Stimulated activated CD8-positive, alpha-beta memory T cell treated with anti-CD3 and anti-CD28 coated beads, Interleukin-12 subunit alpha, Interleukin-12 subunit beta, amount 100 ng/mL, for 24 hours (primary cell): ENCODE measurements around the gene PTPRG.
"Not testable (repeated sequence)": the region's sequence is repeated elsewhere in the genome, so short reads cannot be mapped to it uniquely, and the experiment has no call there.

Source experiments
- DNase-seq: peaks from one replicate; pipeline ENCODE4 v3.0.0-alpha.2; 2020; ENCODE audit errors: extremely low read depth

The PTPRG gene

DNA sequence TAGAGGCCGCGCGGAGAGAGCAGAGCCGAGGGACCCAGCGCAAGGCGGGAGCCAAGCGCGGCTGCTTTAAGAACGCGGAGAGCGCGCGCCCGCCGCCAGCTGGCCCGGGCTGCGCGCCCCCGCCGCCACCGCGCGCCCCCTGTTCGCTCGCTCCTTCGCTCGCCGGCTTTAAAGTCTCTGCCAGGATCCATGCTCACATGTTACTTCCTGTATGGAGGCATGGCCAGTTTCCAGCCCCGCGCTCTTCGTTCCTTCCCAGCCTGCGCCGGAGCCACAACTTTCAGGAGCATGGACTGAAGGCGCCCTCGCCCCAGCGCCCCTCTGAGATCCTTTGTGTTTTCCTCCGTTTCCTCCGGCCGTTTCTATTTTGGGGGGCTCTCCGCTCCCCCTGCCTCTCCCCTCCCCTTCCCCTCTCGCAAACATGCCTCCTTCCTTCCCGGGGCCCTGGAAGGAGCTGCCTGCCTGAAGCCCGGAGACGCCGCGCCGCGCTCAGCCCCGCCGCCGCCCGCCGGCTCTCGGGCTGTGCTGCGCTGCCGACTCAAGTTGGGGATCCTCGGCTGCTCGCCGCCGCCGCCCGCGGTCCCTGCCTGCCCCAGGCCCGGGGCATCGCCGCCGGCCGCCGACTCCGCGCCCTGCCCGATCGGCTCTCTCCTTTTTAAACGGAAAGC is at the start of gene PTPRG:
TSS of gene PTPRG (plus strand) at position 198 of the 668 bp plus-strand sequence. CDS start 717 bp downstream, outside the sequence.
- DNase-seq = no peak

DNA sequence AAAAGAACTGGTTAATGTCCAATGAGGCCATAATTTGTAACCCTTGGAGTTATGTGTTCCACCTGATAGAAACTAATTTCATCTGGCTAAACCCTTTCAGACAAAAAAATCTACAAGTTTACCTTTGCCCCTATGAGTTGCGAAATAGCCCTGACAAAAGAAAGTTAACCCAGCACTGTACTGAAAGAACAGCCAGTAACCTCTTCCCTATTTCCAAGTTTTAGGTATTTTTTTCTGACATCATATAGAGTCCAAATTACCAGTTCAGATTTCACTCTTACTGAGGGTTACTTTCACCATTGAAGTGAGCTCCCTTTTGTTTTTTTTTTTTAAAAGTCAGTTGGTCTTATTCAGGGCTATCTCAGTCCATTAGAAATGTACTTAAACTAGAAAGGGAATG is 42.8 kb upstream of the PTPRG start:
- DNase-seq = no peak

DNA sequence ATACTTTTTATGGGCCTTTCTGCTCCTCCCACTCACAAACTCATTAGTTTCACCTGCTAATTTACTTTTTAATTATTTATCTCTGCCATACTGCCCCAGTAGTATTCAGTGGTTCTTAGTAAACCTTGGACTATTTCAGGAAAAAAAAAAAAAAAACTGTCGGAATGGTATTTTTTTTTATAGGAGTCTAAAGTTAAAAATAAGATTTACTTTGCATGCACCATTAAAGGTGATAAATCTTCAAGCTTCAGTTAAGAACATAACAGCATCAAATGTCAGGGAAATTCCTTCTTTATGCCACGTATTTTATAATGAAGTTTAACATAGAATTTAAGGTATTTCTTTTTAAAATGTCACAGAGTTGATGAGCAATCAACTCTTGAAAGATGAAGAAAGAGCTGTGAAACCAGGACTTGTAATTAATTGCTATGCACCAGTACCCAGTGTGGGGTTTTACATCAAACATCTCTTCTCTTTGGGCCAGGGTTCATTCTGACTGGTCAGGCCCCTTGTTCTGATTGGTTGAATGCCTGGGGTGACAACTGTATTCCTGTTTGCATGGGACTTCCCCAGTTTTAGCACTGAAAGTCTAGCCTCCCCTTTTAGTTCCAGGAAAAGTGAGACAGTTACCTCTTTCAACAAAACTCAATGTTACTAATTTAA is 40.3 kb upstream of the PTPRG start:
- no peak for DNase-seq

DNA sequence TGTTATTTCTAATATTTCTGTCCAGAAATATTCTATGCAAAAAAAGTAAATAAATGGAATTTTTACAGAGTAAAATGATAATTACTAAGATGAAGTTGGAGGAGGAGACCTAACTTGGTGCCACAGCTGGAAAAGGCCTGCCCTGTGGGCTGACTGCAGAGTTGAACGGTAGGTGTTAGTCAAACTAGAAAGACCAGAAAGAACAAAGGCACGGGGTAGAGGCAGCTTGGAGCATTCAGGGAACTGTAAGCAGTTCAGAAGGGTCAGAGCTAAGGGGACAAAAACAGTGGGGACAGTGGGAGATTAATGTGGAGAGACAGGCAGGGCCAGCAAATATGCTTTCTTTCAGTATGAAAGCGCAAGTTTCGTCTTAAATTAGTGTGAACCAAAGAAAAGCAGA is 39.3 kb upstream of the PTPRG start:
- no peak for DNase-seq

DNA sequence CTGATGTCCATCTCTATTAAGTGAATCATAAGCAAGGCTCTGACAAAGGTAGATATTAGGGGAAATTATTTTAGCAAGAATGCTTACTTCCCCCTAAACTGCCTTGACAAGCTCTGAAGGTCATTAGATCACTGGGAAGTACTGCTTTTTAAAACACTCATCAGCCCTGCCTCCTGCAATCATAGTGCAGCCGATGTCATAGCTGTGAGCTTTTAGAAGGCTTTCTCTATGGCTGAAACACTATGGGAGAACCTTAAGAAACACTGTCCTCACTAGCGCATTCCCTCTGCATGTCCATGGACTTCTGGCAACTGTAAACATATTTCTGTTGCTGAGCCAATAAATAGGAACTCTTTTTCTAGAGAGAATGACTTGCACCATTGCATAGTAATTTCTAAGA is 38.7 kb upstream of the PTPRG start:
- DNase-seq = no peak

DNA sequence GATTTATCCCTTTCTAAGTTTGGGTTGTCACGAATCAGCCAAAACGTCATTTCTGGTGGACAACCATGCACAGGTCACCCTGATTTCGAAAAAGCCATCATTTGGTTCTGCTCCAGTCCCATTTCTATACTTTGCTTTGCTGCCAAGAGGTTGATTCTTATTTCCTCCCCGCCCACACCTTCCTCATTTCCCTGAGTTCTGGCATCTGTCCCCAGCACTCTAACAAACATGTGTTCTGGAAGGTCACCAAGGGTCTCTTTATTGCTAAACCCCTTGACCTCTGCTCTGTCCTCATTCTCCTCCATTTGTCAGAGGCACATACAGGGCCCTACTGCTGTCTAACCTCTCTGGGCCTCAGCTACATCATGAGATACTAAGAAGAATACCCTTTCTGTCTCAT is 36.4 kb upstream of the PTPRG start:
- DNase-seq = no peak

DNA sequence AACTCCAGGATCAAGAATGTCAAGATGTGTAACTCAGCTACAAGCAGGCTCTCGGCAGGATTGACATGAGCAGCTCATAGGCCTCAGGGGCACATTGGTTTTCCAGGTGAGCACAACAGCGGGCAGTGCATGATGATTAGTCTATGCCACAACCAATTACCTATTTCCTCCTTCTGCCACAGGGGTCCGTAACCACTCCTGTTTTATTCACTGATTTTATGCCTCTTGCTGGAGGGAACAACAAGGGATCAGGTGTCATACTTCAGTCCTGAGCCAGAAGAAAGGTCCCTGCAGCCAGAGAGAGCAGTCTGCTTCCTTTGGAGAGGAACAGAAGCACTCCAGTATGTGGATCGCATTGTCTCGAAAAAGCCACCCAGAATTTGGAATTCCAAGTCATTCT is 35.1 kb upstream of the PTPRG start:
- no peak for DNase-seq

DNA sequence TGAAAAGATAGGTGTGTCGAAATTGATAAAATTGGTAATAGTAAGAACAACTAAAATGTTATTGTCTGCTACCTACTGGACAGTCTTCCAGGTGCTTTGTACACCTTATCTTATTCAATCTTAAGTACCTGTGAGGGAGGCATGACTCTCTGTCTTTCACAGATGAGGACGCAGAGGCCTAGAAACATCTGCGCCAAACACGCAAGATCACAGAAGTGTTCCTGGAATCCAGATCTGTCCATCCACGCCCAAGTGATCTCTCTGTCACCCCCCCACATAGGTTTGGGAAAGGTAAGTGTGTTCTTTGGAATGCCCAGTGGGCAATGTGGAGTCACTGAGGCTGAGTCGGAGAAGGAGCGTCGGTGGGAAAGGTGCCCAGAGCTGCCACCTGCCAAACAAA is 34.4 kb upstream of the PTPRG start:
- no peak for DNase-seq

DNA sequence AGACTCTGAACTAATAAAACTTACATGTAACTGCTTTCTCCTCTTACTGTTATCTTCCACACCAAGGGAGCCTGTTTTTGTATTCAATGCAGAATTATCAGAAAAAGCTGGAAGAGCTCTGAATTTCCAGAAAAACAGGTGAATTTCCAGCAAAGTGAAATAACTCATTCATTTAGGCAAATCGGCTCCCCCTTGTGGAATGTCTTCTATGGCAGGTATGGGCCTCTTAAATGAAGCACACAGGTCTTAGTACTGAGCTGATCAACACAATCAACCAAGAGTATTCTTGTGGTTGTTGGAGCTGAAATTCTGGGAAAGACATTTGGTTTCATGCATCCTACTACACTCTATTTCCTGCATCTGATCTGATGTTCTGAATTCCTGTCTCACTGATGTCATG is 31.0 kb upstream of the PTPRG start:
- DNase-seq = no peak

DNA sequence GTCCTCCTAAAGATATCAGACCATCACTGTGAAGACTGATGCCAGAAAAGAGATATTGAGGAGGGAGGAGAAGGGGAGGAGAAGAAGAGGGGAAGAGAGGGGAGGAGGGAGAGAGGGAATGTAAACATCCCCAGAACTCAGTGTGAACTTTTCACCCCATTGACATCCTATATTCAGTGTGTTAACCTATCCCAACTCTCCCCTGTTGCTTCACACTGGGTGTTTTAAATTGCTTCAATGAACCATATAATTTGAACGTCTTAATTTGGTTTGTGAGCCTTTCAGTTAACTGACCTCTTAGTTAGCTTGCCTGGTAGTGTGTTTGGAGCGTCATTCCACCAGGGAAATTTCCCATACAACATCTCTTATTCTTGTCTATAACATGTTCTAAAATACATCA is 29.8 kb upstream of the PTPRG start:
- DNase-seq = no peak

DNA sequence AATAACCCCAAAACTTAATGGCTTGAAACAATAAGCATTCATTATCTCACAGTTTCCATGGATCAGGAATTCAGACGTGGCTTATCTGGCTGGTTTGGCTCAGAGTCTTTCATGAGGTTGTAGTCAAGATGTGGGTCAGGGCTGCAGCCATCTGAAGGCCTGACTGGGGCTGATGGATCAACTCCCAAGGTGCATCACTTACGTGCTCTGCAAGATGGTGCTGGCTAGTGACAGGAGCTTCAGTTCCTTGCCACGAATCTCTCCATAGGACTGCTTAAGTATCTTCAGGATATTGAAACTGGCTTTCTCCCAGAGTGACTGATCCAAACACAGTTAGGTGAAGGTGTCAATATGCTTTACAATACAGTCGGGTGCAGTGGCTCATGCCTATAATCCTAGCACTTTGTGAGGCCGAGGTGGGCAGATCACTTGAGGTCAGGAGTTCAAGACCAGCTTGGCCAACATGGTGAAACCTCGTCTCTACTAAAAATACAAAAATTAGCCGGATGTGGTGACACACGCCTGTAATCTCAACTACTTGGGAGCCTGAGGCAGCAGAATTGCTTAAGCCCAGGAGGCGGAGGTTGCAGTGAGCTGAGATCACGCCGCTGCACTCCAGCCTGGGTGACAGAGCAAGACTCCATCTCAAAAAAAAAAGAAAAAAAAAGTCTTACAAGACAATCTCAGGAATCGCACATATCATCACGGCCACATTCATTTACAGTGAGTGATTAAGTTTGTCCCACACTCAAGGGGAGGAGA is 28.5 kb upstream of the PTPRG start:
- DNase-seq = no peak

DNA sequence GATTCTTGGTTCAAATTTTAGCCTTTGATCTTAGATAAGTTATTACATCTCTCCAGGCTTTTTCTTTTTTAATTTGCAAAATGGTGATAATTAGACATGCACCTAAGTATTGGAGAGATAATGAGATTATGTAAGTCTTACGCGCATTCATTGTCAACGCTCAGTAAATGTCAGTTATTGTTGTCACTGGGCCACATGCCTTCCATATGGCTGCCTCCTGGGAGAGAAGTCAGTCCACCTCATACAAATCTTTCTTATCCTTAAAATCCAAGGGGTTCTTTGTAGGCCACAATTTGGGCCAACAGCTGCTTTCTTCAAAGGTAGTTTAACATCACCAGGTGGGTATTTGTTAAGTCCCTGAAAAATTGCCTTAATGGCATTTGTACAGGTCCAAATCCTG is 25.5 kb upstream of the PTPRG start:
- no peak for DNase-seq

DNA sequence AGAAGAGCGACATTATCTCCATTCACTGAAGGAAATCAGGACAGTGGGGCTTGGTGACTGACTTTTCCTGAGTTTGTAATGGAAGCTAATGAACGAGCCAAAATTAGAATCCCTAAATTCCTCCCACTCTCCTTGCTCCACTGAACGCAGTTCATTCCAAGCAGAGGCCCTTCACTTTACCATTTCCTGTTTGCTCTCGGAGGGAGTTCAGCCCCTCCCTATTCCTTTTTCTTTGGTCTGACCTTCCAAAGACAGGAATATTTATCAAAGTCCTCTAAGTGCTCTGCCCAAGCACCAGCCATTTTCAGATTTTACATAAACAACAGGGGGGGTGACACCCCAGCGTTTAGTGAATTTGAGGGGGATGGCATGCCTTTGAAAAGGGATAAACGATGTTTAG is 24.0 kb upstream of the PTPRG start:
- no peak for DNase-seq

DNA sequence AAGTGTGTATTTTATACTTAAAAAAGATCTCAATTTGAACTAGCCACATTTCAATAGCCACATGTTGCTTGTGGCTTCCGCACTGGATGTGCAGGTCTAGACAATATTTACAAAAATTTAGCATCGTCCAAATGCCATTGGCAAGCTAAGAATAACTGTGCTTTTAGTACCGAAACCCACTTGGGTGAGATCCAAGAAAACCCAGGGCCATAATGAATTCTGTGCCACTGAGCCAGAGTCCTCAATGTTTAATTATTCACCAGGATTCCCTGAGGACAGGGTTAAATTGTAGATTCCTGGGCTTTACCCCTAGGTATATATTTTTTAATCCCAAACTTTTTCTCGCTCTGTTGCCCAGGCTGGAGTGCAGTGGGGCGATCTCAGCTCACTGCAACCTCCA is 22.9 kb upstream of the PTPRG start:
- DNase-seq = no peak

DNA sequence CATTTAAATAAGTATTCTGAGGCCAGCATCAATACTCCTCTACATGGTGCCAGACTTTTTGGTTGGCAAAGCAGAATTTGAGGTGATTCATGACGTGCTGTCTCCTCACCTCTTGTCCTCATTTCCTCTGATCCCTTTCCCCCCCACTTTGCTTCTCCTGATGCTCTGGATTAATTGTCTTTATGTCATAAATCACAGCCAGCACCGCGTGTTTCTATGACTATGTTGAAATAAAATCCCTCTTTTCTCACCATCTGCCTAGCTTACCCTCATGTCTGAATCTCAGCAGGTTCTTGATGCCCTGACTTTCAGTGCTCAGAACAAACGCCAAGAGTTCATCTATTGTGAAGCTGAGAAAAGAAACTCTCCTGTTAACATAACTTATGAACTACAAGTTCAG is 19.7 kb upstream of the PTPRG start:
- DNase-seq = no peak

DNA sequence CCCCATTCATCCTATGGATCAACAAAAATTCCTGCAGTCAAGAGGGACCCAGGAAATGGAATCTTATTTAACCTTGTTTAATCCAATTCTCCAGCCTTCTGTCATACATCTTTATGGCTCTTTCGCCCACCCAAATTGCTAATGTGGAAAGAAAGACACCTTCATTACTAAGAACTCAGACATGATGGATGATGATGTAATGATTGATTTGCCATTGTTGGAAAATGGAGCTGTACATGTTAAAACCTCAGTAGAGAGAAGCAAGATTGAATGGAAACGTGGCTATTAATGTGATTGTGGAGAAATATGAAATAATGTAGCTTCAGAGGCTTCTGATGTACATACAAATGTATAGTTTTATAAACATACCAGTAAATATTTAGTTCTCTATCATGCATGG is 15.7 kb upstream of the PTPRG start:
- DNase-seq = no peak

DNA sequence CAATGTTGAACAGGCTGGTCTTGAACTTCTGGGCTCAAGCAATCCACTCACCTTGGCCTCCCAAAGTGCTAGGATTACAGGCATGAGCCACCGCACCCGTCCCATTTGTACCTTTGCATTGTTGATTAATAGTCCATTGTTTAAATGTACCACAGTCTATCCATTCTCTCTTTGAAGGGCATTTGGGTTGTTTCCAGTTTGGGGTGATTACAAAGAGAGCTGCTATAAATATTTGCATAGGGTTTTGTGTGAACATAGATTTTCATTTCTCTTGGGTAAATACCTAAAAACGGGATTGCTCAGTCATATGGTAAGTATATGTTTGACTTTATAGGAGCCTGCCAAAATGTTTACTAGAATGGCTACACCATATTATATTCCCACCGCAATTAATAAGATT is 13.7 kb upstream of the PTPRG start:
- no peak for DNase-seq

DNA sequence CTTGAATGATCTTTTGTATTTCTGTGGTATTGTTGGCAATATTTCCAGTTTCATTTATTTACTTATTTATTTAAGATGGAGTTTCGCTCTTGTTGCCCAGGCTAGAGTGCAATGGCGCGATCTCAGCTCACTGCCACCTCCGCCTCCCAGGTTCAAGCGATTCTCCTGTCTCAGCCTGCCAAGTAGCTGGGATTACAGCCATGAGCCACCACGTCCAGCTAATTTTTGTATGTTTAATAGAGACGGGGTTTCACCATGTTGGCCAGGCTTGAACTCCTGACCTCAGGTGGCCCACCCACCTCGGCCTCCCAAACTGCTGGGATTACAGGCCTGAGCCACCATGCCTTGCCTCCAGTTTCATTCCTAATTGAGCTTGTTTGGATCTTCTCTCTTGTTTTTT is 8.7 kb upstream of the PTPRG start:
- not testable (repeated sequence) for DNase-seq

DNA sequence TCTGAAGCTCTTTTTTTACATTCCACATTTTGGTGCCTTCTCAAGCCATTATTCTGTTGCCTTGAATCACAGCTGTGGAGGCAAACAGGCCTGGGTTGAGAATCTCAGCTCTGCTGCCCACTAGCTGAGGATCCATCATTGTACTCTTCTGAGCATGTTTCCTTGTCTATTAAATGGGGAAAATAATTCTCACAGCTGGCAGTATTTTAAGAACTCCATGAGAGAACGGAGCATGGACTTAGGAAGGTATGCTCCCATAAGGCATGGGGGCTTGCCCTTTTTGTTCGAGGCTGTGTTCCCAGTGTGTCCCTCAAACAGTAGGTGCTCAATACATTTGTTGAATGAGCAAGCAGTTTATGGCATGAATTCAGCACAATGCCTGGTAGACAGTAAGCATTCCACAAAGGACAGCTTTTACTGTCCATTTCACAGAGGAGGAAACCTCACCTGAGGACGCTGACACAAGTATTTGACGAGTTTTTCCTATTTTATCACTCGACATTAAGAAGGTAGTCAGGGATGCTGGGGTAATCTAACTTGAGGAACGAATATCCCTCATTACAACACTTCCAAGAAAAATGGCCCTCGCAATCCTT is 2.1 kb upstream of the PTPRG start:
- no peak for DNase-seq

DNA sequence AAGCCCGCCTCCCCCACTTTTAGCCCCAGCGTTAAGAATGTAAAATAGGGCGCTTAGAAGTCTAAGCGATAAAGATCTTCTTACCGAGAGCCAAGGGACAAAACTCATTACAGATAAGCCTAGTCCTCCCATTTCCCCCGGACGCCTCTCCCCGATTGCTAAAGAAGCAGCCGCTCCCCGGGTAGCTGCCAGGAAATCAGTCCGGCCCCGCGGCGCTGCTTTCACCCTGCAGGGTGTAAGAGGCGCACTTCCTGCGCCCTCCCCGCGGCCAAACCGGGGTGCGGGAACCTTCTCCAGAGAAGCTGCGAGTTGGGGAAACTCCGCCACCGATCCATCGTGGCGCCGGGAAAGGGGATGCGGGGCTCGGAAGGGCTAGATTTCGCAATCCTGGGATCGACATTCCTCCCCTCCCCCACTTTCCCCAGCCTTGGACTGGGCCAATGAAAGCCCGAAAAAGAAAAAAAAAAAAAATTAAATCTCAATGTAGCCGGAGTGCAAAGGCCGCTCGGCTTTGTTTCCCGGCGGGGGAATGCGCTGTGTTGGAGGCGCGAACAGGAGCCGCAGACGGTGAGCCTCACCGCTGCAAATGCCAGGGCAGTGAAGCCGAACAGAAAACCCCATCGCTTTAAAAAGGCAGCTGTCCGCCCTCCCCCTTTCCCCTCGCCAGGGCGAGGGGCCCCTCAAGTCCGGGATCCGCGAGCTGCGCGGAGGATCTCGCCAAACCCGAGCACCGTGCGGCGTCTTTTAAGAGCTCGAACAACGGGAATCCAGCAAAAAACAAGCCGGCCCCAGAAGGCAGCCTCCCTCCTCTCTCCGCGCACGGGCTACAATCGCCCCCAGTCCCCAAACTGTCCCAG is 626 bp upstream of the PTPRG start:
- no peak for DNase-seq

DNA sequence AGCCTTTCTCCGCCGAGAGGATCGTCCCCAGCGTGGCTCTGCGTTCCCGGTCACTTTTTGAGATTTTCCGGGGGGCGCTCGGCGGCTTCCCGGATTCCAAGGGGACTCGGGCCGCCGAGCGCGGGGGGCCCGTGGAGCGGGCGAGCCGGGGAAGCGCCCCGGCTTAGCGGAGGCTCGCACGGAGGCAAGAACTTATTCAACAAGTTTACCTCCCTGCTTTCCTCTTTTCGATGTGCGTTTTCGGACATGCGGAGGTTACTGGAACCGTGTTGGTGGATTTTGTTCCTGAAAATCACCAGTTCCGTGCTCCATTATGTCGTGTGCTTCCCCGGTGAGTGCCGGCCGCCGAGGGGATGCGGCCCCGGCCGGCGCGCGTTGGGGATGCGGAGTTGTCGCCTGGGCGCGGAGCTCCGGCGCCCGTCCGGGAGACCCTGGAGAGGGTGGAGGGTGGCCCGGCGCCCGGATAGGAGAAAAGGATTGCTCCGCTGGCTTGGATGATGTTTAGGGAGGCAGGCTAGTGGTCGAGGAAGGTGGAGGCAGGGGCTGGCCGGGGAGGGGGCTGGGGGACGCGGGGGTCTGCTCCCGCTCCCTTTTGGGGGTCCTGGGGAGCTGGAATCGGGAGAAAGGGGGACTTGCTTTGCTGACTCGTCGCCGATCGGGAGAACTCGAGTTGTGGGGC is 810 bp downstream of the PTPRG start:
- DNase-seq = no peak
